Coronary artery (tissue), 2 donors: Measurements from ENCODE around the gene BIRC5.

ENCODE experiments used
- DNase-seq: peaks from one replicate; pipeline ENCODE4 v3.0.0-alpha.2; 2017; ENCODE audit warnings: low spot score
- H3K27ac ChIP-seq, 2 donors: fragments of 200-600 bp; sonication (generic); one replicate each; pipeline ENCODE4 v1.5.1; 2016 to 2019
- H3K4me3 ChIP-seq: fragments of 200-600 bp; sonication (generic); 2 replicates; pipeline ENCODE4 v1.5.1; 2016; ENCODE audit warnings: mild to moderate bottlenecking, moderate library complexity
- TF ChIP-seq, protein P1 (sequence below): fragments of 200-600 bp; sonication (generic); IDR thresholded peaks from one replicate; pipeline ENCODE4 v1.5.1; 2019; ENCODE audit warnings: antibody characterized with exemption

Gene BIRC5

DNA sequence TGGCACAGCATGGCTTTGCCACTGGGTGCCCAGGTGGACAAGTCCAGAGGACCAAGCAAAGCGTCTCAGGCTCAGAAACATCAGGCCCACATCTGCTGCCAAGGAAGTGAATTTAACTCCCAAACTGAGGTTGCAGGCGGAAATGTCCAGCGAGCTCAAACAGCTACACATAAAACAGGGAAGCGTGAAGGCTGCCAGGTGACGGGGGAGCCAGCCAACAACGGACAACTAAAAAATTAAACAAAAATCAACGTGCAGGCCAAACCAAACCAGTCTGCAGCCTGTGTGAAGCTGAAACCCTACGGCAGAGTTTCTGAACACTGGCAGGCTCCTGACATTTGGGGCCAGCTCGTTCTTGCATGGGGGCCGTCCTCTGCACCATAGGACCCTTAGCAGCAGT is 29.7 kb upstream of the BIRC5 start:
- DNase-seq: no peak
- TF ChIP-seq, protein P1, sequence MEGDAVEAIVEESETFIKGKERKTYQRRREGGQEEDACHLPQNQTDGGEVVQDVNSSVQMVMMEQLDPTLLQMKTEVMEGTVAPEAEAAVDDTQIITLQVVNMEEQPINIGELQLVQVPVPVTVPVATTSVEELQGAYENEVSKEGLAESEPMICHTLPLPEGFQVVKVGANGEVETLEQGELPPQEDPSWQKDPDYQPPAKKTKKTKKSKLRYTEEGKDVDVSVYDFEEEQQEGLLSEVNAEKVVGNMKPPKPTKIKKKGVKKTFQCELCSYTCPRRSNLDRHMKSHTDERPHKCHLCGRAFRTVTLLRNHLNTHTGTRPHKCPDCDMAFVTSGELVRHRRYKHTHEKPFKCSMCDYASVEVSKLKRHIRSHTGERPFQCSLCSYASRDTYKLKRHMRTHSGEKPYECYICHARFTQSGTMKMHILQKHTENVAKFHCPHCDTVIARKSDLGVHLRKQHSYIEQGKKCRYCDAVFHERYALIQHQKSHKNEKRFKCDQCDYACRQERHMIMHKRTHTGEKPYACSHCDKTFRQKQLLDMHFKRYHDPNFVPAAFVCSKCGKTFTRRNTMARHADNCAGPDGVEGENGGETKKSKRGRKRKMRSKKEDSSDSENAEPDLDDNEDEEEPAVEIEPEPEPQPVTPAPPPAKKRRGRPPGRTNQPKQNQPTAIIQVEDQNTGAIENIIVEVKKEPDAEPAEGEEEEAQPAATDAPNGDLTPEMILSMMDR: no peak
- H3K4me3 ChIP-seq: no peak overlapping the region
- H3K27ac ChIP-seq: no peak overlapping the region

DNA sequence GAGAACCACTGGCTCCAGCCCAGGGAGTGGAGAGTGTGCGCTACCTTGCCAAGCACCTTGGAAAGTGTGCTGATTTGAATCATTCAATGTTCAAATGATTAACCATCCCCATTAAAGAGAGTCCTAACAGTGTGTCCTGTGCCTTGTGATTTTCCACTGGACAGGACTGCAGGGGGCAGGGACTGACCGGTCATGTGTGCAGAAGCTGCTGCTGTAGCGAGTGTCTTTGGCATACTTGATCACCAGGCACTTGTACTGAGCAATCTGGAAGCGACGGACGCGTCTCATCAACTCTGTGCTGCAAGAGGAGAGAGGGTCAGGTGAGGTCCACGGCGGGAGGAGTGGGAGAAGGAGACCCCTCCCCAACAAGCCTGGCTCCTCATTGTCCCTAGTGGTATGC is 29.2 kb upstream of the BIRC5 start:
- Histone ChIP-seq H3K27ac (no peak overlapping the region), H3K4me3 (no peak overlapping the region)
- DNase-seq: peak; percentile 66
- TF ChIP-seq, protein P1: no peak

DNA sequence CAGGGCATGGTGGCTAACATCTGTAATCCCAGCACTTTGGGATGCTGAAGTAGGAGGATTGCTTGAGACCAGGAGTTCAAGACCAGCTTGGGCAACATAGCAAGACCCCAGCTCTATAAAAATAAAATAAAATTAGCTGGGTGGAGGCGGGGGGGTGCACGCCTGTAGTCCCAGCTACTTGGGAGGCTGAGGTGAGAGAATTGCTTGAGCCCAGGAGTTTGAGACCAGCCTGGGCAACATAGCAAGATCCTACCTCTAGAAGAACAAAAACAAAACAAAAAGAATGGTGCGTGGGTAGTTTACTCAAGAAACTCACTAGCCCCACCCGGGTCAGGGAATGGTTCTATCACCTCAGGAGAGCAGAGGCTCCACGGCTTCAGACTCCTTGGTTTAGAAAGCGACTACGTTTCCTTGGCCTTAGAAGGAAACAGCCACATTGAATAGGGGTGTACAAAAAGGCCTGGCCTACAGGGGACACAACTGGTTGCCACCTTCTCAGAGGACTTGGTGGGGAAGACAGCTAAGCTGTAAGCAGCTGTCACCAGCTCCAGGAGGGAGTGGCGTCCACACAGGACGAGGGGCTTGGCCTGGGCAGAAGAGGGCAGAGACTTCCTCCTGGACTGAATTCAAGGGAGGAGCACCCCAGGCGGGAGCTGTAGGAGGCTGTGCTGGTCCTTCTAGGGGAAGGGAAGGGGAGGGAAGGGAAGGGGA is 27.9 kb upstream of the BIRC5 start:
- H3K4me3 ChIP-seq: peak overlapping the region; percentile 72

DNA sequence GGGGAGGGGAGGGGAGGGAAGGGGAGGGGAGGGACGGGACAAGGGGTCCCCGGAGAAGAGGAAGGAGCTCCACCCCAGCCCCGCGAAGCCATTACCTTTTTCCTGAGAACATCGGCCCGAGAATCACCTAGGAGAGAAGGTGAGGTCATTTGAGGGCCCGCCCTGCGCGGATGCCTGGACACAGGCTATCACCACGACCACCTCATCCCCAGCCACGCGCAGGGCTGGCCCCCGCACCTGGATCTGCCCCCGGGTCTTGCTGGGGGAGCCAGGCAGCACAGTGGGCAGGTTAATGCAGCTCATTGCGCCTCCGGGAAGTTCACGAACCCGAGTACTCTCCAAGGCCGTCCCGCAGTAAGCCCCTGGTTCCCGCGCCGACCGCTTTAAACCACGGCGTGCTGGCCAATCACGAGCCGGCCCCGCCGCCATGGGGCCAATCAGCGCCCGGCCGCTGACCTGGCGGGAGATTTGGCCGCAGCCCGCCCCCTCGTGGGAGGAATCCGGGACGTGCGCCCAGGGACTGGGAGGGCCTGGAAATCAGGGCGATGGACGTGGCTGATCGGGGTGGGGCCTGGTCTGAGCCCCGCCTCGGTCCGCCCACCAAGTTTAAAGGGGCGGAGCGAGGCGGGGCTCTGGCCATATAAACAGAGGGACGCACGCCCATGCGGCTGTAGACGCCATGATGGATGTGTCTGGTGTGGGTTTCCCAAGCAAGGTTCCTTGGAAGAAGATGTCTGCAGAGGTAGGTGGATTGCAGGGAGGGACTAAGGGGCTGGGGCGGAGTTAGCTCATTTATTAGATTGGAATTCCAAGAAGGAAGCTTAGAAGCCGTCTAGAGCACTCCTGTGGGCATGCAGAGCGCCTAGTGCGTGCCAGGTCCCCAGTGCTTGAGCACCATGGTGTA is 27.1 kb upstream of the BIRC5 start, which contains the start of the genes AFMID and TK1:
TSS of gene AFMID (plus strand) at position 671 of the 904 bp plus-strand sequence. CDS start at position 680, 9 bp downstream.
TSS of gene TK1 (minus strand) at position 361 of the 904 bp plus-strand sequence. CDS start at position 303, 58 bp downstream.
- Histone ChIP-seq H3K27ac (peak within 1 kb of the TSS; percentile 46 to 72), H3K4me3 (peak within 1 kb of the TSS; percentile 72)
- DNase-seq: peak; percentile 98
- TF ChIP-seq, protein P1: peak; percentile 42

More for the DNA sequence above, 27.9 kb upstream of the BIRC5 start:
- peak; percentile 72 for DNase-seq
- TF ChIP-seq, protein P1: no peak
- peak overlapping the region in 1 of 2 donors; percentile 72 for H3K27ac ChIP-seq

DNA sequence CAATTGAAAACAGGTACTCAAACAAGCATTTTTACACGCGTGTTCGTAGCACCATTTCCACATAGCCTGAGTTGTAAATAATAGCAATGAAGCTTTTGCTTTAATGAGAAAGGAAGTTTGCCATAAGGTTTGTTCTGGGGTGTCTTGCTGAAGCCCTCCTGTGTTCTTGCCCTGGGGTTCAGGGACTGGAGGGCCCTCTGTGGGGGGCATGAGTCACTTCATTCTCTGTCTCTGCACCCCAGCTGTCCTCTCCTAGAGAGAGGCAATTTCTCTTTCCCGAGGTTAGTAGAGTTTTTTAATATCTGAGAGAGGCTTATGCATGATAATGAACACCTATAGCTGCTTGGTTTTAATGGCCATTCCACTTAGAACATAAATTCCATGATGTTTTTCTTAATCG is 17.3 kb upstream of the BIRC5 start:
- no peak overlapping the region for H3K4me3 ChIP-seq
- TF ChIP-seq, protein P1: no peak
- H3K27ac ChIP-seq: no peak overlapping the region
- DNase-seq: no peak

DNA sequence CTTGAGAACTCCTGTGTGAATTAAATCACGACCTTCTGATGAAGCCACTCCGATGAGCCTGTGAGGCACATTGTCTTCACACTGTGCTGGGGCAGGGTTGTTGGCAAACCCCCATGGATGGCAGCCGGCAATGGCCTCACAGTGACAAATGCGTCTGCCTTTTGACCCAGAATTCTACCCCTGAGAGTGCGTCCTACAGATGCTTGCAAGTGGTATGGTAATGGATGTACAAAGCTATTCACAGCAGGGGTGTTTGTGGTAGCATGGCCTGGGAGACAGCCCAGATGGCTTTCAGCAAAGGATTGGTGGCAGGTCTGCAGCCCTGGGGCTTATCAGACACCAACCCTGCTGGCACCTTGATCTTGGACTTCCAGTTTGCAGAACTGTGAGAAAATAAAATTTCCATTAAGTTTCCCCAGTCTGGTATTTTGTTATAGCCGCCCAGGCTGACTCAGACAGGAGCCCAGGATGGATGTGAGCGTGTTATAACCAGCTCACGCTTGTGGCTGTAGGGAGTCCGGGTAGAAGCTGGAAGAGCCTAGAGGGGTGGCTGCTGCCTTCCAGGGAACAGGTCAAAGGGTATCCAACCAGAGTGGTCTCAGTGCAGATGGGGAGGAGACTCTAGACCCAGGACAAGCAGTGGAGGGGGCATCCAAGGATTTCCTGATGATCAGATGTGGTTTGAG is 16.8 kb upstream of the BIRC5 start:
- DNase-seq: peak; percentile 63
- Histone ChIP-seq H3K27ac (peak overlapping the region in 1 of 2 donors; percentile 35), H3K4me3 (no peak overlapping the region)
- TF ChIP-seq, protein P1: no peak
